ENCODE results near the gene MRPL46.

DNA sequence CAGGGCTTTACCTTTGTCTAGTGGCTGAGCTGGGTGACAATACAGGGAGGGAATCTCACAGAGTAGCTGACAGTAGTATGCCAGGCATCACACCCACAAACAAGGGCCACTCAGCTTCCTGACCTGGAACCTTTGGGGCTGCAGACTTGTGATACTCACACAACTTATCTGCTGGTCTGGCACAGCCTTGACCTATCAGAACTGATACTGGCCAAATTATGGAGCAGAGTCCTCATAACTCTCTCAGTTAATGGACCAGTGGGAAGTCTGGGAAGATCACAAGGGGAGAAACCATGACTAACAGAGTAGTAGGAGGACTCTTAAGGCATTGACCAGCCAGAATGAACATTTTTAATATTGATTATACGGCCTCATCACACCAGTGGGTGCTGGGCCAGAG lies 19.4 kb downstream of the MRPL46 start:
- TF ChIP-seq EZH2 (IDR thresholded peaks at IDR 0.05; ENCODE audit: borderline replicate concordance, low read depth, low read length, poor library complexity, severe bottlenecking) = no peak
- TF ChIP-seq, protein P1, sequence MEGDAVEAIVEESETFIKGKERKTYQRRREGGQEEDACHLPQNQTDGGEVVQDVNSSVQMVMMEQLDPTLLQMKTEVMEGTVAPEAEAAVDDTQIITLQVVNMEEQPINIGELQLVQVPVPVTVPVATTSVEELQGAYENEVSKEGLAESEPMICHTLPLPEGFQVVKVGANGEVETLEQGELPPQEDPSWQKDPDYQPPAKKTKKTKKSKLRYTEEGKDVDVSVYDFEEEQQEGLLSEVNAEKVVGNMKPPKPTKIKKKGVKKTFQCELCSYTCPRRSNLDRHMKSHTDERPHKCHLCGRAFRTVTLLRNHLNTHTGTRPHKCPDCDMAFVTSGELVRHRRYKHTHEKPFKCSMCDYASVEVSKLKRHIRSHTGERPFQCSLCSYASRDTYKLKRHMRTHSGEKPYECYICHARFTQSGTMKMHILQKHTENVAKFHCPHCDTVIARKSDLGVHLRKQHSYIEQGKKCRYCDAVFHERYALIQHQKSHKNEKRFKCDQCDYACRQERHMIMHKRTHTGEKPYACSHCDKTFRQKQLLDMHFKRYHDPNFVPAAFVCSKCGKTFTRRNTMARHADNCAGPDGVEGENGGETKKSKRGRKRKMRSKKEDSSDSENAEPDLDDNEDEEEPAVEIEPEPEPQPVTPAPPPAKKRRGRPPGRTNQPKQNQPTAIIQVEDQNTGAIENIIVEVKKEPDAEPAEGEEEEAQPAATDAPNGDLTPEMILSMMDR (conservative IDR thresholded peaks at IDR 0.05; ENCODE audit: low read depth, low read length) = no peak
